Suprapubic skin (tissue), 4 donors: ENCODE data around the gene ITGAE. TPM values are rescaled to one million over a fixed set of nuclear protein-coding genes. Genes with fewer than 3 reads are reported as not detected.

Experiments used
- DNase-seq, 2 donors: peaks; one replicate each; pipeline ENCODE4 v3.0.0-alpha.2; 2019; ENCODE audit warnings: low spot score in 2 of 2
- H3K27ac ChIP-seq: fragments of 200-600 bp; sonication (generic); one replicate; pipeline ENCODE4 v1.5.1; 2019
- H3K27me3 ChIP-seq: fragments of 200-600 bp; sonication (generic); one replicate; pipeline ENCODE4 v1.5.1; 2019
- H3K36me3 ChIP-seq: fragments of 200-600 bp; sonication (generic); one replicate; pipeline ENCODE4 v1.5.1; 2019
- H3K4me1 ChIP-seq: fragments of 200-600 bp; sonication (generic); one replicate; pipeline ENCODE4 v1.5.1; 2019
- H3K4me3 ChIP-seq: fragments of 200-600 bp; sonication (generic); one replicate; pipeline ENCODE4 v1.5.1; 2019; ENCODE audit warnings: mild to moderate bottlenecking
- H3K9me3 ChIP-seq: fragments of 200-600 bp; sonication (generic); one replicate; pipeline ENCODE4 v1.5.1; 2019
- CTCF ChIP-seq, 2 donors: fragments of 200-600 bp in 1 of 2; fragments of 450-650 bp in 1 of 2; sonication (generic) in 1 of 2; IDR thresholded peaks; one replicate each; pipeline ENCODE4 v1.5.1; 2016 to 2019; ENCODE audit warnings: antibody characterized with exemption in 2 of 2, mild to moderate bottlenecking in 1 of 2, moderate library complexity in 1 of 2
- EP300 ChIP-seq: sonication (generic); formaldehyde crosslinking; IDR thresholded peaks from one replicate; pipeline ENCODE4 v1.6.1; 2017; ENCODE audit warnings: antibody characterized with exemption
- POLR2A ChIP-seq, 2 donors: fragments of 450-650 bp; IDR thresholded peaks; one replicate each; pipeline ENCODE4 v1.6.1; 2017; ENCODE audit warnings: antibody characterized with exemption in 2 of 2, mild to moderate bottlenecking in 2 of 2, moderate library complexity in 2 of 2
- POLR2AphosphoS5 ChIP-seq, 3 donors: sonication (generic); formaldehyde crosslinking; IDR thresholded peaks; one replicate each; pipeline ENCODE4 v1.6.1; 2017; ENCODE audit warnings: antibody characterized with exemption in 3 of 3
- WGBS: methylation state at CpG from one replicate; pipeline ENCODE4 v1.1.5; 2018; 5-methylcytosine and 5-hydroxymethylcytosine counted together
- total RNA-seq, 4 donors: library from RNA; depleted of rRNA; stranded (reverse); fragments of >200 nt; gene quantifications; one replicate each; pipeline ENCODE4 v1.1.0, GENCODE V29; 2016

Gene ITGAE
- total RNA-seq, 4 donors from 2014 or later = 14.0 to 20.7 (median 14.4) TPM

- no peak overlapping the region for H3K4me3 ChIP-seq
- H3K27ac ChIP-seq = no peak overlapping the region
- TF ChIP-seq POLR2AphosphoS5 (IDR thresholded peaks at IDR 0.05) = no peak
- no peak for TF ChIP-seq POLR2A (IDR thresholded peaks at IDR 0.05)
- TF ChIP-seq CTCF (IDR thresholded peaks at IDR 0.05) = no peak
- no peak for TF ChIP-seq EP300
- H3K36me3 ChIP-seq = no peaks in the 10 kb centered on the region
- peaks cover 22% of the 10 kb centered on the region for H3K4me1 ChIP-seq
- DNase-seq = no peak
- no peaks in the 10 kb centered on the region for H3K9me3 ChIP-seq
- WGBS = 98% methylated on average over 5 of the region's 15 CpGs
- no peaks in the 10 kb centered on the region for H3K27me3 ChIP-seq
Observed at GRCh38 chr17:3751836-3752235, 49.2 kb downstream of the ITGAE start.

- DNase-seq = no peak
- Histone ChIP-seq H3K4me3 (no peak overlapping the region), H3K27ac (no peak overlapping the region), H3K36me3 (no peaks in the 10 kb centered on the region), H3K27me3 (no peaks in the 10 kb centered on the region), H3K4me1 (peaks cover 21% of the 10 kb centered on the region), H3K9me3 (no peaks in the 10 kb centered on the region)
- TF ChIP-seq EP300 (no peak), POLR2A (IDR thresholded peaks at IDR 0.05) (no peak), CTCF (IDR thresholded peaks at IDR 0.05) (no peak), POLR2AphosphoS5 (IDR thresholded peaks at IDR 0.05) (no peak)
- 63% methylated on average over 8 of the region's 8 CpGs for WGBS
Observed at GRCh38 chr17:3750926-3751325, 50.1 kb downstream of the ITGAE start.

GRCh38 chr17:3750296-3750695 is 50.7 kb downstream of the ITGAE start:
- no peak overlapping the region for H3K27ac ChIP-seq

GRCh38 chr17:3748576-3748975 is 52.4 kb downstream of the ITGAE start:
- Histone ChIP-seq H3K27ac (no peak overlapping the region), H3K36me3 (no peaks in the 10 kb centered on the region), H3K4me1 (no peaks in the 10 kb centered on the region), H3K9me3 (no peaks in the 10 kb centered on the region), H3K27me3 (no peaks in the 10 kb centered on the region), H3K4me3 (no peak overlapping the region)
- TF ChIP-seq POLR2A (IDR thresholded peaks at IDR 0.05) = no peak
- TF ChIP-seq EP300 = no peak
- TF ChIP-seq POLR2AphosphoS5 (IDR thresholded peaks at IDR 0.05) = no peak
- WGBS = 88% methylated on average over 7 of the region's 7 CpGs
- DNase-seq = no peak

More at GRCh38 chr17:3750296-3750695, 50.7 kb downstream of the ITGAE start:
- Histone ChIP-seq H3K36me3 (no peaks in the 10 kb centered on the region), H3K4me3 (no peak overlapping the region), H3K27me3 (no peaks in the 10 kb centered on the region), H3K4me1 (peaks cover 14% of the 10 kb centered on the region), H3K9me3 (no peaks in the 10 kb centered on the region)
- 88% methylated on average over 17 of the region's 17 CpGs for WGBS
- TF ChIP-seq CTCF (IDR thresholded peaks at IDR 0.05) = no peak
- TF ChIP-seq POLR2A (IDR thresholded peaks at IDR 0.05) = no peak
- no peak for TF ChIP-seq POLR2AphosphoS5 (IDR thresholded peaks at IDR 0.05)
- no peak for TF ChIP-seq EP300
- DNase-seq = no peak

- WGBS = 100% methylated on average over 9 of the region's 9 CpGs
- no peak overlapping the region for H3K4me3 ChIP-seq
- TF ChIP-seq POLR2AphosphoS5 (IDR thresholded peaks at IDR 0.05) (no peak), POLR2A (IDR thresholded peaks at IDR 0.05) (no peak), CTCF (IDR thresholded peaks at IDR 0.05) (no peak), EP300 (no peak)
- DNase-seq = no peak
- H3K9me3 ChIP-seq = no peaks in the 10 kb centered on the region
- no peaks in the 10 kb centered on the region for H3K36me3 ChIP-seq
- H3K27ac ChIP-seq = no peak overlapping the region
- H3K27me3 ChIP-seq = no peaks in the 10 kb centered on the region
- no peaks in the 10 kb centered on the region for H3K4me1 ChIP-seq
Observed at GRCh38 chr17:3747805-3748204, 53.2 kb downstream of the ITGAE start.

GRCh38 chr17:3745071-3745470 is 55.9 kb downstream of the ITGAE start:
- H3K27ac ChIP-seq = no peak overlapping the region
- no peaks in the 10 kb centered on the region for H3K4me1 ChIP-seq
- TF ChIP-seq POLR2A (IDR thresholded peaks at IDR 0.05) (no peak), CTCF (IDR thresholded peaks at IDR 0.05) (no peak), EP300 (no peak), POLR2AphosphoS5 (IDR thresholded peaks at IDR 0.05) (no peak)
- no peak for DNase-seq
- no peaks in the 10 kb centered on the region for H3K36me3 ChIP-seq
- no peaks in the 10 kb centered on the region for H3K9me3 ChIP-seq
- no peak overlapping the region for H3K4me3 ChIP-seq
- WGBS = 74% methylated on average over 10 of the region's 10 CpGs
- H3K27me3 ChIP-seq = no peaks in the 10 kb centered on the region
